GM18520 (cell line): ENCODE results near the gene PPARG.

Experiments used
- ATAC-seq: cut with Tn5 transposase; IDR thresholded peaks from one replicate; pipeline ENCODE4 v1.9.1; 2021; ENCODE audit not compliant: unreplicated experiment

Gene PPARG

DNA sequence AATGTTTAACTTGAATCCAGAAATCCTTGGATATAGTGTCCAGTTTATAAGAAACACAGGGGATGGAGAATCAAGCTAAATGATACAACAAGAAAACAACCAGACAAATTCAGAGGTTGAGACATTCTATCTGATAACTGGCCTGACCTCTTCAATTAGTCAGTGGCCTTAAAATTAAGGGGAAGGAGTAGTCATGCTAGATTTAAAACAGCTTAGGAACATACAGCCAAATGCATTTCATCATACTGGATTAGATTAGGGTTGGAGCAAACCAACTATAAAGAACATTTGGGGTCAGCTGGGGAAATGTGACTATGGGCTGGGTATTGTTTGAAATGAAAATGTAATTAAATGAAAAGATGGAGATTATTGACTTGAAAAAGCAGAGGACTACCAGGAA lies 53.3 kb downstream of the PPARG start:
- ATAC-seq = no peak

DNA sequence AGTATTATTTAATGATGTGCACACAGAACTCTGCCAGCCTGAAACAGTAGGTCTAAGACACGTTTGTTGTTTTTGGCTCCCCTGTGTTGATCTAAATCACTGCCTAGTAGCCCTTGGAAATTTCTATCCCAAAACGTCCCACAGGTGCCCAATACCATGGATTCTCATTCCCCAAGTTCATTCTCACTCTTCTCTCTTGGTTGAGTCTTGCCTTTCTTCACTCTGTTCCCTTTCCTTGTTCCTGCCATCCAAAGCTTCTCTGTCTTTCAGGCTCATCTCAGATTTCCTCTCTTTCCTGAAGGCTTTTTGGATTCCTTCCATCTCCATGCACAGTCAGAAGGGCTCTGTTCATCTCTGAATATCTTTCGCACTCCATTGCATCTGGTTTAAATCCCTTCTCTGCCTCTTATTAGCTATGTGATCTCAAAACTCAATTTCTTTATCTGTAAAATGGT lies 54.2 kb downstream of the PPARG start:
- no peak for ATAC-seq

DNA sequence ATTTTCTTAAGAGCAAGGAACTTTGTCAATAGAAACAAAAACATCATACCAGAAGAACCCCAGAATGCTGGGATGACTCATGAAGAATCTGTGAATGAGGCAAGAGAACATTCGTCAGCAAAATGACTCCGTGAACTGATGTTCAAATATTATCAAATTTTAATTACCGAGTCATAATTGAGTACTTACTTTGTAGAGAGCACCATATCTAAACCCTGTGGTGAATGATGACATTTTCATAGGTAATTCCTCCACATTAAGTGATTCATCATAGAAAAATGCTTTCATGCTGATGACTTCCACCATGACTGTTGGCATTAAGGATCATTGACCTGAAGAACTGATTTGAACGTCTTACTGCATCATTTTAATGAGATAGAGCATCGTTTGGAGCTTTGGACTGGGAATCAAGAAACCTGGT lies 56.3 kb downstream of the PPARG start:
- ATAC-seq = no peak

DNA sequence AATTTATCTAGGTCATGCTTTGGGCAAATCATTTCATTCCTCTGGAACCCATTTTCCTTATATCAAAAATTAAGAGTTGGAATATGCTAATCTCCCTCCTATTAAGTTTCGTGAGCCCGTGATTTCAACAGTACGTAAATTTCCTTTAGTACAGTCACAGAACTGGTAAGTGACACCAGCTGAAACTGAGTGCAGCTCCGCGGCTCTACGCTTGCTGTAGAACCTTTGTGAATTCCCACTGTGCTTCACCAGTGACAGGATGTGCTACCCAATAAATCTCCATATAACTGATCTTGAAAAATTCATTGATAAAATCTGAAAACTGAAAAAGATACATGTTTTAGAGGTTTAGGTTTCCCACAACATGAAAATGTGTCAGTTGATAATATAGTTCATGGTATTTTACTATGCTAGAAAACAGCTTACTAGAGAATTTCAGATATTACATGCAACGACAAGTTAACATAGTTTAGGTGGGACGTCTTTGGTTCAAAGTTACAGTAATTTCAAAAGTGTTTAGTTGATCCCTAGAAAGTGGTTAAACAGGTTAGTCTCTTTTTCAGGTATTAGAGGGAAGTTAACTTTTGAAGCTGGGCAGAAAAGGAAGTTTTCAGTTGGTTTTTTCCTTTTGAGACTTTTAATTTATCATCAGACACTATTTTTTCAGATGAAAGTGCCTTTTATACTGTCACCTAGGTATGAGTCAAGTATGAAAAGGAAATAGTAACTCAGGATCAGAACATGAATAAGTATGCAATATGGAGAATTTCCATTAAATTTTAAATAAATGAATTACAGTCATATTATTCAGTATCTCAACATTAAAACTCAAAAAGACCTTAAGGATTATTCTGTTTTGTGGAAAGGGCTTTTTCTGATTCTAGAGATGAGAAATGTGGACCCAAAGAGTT lies 57.0 kb downstream of the PPARG start:
- no peak for ATAC-seq

DNA sequence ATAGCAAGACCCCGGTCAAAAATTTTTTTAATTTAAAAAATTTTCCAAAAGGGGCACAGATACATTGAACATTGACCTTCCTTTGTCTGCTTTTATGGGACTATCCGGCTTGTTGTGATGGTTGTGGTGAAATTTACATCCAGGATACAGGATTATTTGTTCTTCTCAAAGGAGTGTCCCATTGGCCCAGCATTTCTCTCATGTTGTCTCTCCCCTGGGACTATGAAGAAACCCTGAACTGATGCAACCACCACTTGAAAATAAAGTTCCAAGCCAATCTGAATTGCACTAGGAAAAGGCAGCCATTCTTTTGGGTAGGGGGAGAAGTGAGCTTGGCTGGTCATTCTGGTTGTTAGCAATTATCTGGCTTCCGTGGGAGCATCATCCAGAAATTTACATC lies 58.4 kb downstream of the PPARG start:
- ATAC-seq = no peak

DNA sequence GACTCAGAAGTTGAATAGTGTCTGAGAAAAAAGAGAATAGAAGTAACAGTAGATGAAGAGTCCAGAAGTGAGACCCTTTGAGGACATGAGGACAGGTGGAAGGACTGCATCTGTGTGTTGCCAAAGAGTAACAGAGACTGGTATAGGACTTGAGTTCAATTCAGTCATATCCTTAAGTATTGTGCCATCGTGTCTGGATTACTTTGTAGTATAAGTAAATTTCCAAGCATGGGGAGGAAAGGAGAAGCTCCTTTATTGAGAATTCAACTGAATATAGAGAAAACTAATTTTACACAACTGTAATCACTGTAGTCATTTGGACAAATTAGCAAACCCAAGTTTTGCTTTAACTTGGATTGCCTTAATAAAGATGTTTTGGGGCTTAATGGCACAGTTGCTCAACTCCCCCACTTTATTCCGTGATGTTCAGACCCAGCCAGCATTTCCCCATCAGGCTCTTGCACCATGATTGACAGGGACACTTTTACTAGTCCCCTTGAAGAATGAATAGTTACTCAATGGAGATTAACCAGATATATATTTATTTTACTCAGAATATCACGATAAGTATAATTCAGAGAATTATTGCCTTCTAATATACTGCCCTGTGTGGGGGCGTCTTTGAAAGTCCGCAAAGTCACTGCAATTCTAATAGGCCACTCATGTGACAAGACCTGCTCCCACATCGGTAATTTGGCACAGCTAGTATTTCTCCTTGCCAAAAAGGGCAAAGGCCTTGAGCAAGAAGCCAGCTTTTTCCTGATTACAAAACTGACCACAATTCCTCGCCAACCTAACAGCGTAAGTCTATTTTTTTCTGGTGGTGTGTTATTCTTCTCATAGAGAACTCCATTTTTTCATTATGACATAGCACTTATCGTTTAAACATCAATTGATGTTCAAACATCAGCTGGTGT lies 61.3 kb downstream of the PPARG start:
- no peak for ATAC-seq

DNA sequence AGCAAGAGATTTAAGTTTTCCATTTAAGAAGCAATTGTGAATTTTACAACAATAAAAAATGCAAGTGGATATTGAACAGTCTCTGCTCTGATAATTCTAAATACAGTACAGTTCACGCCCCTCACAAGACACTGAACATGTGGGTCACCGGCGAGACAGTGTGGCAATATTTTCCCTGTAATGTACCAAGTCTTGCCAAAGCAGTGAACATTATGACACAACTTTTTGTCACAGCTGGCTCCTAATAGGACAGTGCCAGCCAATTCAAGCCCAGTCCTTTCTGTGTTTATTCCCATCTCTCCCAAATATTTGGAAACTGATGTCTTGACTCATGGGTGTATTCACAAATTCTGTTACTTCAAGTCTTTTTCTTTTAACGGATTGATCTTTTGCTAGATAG lies 62.3 kb downstream of the PPARG start:
- no peak for ATAC-seq

DNA sequence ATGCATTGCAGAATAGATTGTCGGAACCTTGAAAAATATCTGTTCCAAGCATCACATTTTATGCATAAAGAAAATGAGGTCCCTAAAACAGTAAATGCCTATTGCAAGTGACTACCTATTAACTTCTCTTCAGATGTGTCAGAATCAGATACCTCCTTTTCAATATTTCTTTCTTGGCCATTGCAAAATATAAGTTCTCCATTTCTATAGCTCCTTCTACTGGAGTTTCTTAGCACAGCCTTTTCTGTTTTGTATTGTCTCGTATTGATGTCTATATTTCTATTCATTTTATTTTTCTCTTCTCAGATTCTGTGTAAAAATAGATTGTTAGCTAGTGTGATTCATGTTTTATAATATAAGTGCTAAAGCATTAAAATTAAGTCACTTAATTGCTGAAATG lies 63.4 kb downstream of the PPARG start:
- ATAC-seq = no peak

DNA sequence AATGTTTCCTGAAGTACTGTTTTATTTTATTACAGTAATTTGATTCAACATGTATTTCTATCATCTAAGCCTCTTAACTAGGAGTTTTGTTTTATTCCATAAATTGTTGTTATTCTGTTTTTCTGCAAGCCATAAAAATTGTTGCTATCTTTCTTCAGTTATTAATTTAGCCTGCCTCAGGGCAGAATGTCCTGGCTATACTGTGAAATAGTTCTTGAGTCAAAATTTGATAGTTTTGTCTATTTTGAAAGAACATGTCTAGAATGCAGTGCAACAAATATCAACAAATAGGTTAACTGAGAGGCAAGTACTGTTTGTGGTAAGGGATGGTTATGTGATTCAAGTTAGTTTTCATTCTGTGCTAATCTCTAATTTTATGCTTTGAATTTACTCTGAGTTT lies 63.9 kb downstream of the PPARG start:
- no peak for ATAC-seq

DNA sequence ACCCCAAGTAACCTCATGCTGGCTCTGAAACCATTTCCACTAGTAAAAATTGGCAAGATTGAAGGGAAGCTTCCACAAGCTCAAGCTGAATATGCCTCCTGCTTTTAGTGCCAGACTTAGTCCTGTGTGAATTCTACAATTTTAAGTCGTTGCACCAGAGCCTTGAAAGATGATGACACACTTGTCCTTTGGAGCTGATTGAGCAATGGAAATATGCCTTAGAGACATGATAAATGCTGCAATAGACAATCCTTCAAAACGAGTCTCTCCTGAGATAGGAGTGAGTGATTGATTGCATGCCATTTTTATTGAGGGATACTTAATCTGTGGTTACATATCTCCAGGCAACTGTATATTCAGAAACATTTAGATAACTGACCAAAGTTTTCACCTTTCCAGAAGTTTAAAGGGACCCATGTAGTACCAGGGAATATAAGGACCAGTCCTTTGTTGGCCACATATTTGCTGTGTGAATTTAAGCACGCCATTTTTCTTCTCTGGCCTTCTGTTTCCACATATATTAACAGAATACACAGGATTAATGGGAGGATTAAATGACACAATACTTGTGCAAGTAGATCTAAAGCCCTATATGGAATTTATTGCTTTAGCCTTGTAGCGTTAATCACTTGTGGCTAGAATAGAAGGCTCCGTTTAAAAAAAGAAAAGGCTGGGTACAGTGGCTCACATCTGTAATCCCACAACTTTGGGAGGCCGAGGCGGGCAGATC lies 65.1 kb downstream of the PPARG start:
- no peak for ATAC-seq

DNA sequence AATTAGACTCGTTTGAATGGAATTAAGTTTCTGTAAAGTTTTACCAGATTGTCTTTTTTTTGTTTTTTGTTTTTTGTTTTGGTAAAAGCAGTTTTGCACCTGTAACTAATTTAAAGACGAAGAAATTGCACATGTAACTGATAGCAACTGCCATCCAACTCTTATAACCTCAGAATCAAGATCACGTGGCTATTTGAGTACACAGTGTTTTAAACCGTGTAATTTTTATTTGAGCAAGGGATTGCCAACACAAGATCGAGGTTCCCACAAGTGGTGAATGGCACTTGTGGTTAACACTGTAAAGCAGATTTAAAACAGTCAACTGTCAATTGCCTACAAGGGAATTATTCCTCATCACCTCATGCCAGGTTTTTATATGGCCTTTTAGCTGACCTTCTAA lies 67.3 kb downstream of the PPARG start:
- ATAC-seq = no peak

DNA sequence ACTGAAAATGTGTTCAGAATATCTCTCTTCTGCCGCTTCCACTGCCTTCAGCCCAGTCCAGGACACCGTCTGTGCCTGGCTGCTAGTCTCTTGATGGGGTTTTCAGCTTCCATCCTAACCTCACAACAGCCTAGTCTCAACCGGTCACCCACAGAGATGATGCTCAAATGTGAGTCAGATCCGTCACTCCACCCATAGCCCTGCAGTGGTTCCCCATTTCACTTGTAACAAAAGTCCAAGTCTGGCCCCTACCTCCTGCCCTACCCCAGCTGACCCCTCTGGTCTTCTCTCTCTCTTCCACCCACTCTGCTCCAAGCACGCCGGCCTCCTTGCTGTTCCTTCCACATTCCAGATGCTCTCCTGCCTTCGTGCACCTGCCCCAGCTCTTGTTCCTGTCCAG lies 68.1 kb downstream of the PPARG start:
- ATAC-seq = no peak

DNA sequence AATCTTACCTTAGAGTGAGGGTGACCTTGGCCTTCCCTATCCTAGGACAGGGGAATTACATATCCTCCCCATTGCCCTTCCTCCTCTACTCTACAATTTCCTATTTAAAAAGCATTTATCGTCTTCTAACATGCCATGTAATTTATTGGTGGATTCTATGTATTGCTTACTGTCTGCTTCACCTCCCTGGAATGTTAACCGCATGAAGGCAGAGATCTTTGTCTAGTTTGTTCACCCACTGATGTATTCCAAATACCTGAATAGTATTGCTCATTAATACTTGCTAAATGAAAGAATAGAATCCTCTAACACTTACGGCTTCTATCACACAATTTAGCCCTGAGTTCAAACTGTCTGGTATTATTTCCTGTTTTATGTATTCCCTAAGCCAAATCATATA lies 68.6 kb downstream of the PPARG start:
- no peak for ATAC-seq

DNA sequence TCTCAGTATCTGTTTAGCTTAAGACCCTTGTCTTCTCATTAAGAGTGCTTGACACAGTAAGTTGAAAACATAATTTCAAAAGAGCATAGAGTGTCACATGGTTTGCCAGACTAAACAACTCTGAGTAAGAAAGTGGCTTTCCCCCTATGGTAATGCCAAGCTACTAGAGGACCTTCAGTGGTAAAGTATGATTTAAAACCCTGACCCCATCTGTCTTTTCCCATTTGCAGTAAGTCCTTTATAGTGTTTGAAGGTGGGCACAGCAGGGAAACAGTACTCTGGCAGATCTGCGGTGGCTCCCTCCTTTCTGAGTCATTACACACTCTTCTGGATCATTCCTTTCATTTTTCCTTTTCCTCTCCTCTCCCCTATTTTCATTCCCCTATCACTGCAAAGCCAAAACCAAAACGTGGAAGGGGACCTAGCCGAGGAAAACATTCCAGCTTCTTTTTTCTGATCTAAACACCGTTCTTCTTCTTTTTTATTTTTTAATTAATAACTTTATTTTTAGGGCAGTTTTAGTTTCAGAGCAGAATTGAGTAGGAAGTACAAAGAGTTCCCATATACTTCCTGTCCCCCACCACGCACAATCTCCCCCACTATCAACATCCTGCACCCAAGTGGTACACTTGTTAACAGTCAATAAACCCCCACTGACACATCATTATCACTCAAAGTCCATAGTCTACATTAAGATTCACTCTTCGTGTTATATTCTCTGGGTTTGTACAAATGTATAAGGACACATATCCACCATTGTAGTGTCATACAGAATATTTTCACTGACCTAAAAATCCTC lies 74.7 kb downstream of the PPARG start:
- no peak for ATAC-seq

DNA sequence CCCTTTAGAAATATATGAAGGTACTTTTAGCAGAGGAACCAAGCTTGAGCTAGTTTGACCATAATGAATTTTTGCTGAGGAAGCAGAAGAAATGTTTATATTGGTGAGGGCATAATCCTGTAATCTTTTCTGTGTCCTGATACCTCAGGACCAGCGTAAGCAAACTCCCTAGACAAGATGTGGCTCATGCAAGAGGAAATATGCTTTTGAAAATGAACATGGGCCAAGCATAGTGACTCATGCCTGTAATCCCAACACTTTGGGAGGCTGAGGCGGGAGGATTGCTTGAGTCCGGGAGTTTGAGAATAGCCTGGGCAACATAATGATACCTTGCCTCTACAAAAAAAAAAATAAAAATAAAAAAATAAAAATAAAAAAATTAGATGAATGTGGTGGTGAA lies 78.5 kb downstream of the PPARG start:
- ATAC-seq = no peak

DNA sequence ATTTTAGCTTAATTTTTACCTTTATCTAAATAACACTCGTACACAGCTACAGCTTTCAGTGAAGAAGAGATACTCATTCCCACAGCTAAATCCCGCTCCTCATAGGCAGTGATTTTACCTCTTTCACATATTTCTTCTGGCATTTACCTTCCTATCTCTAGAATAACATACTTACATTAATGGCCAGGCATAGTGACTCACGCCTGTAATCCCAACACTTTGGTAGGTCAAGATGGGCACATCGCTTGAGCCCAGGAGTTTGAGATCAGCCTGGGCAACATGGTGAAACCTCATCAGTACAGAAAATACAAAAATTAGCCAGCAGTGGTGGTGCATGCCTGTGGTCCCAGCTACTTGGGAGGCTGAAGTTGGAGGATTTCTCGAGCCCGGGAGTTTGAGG lies 80.2 kb downstream of the PPARG start:
- ATAC-seq = no peak

DNA sequence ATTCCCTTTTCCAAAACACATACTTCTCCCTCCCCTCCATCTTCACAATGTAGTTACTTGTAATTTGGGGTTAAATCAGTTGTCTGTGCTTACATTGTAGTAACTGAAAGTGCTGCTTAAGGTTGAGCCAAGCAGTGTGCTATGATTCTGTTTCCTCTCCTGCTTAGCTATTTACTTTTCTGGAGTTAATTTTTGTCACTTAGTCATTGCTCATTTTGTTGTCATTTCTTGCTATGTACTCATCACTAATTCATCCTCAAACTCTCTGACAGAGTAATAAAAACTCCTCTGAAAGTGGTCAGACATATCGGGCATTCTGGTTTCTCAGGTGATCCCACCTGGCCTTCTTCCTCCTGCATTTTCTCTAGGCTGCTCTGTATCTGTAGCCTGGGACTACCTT lies 80.7 kb downstream of the PPARG start:
- no peak for ATAC-seq

DNA sequence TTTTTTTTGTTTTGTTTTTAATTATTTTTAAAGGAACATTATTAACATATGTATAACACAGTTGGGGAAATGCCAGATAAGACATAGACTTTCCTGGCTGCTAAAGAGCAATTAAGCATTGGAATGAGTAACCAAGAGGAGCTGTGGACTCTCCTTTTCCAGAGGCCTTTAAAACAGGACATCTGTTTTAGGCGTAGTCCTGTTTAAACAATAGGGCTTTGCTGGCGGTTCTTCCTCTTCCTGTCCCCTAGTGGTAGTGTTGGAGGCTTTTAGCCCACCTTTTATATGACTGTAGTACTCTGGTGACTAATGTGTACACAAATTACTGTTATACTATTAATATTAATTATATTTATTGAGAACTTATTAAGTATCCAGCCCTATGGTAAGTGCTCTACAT lies 81.9 kb downstream of the PPARG start:
- no peak for ATAC-seq

DNA sequence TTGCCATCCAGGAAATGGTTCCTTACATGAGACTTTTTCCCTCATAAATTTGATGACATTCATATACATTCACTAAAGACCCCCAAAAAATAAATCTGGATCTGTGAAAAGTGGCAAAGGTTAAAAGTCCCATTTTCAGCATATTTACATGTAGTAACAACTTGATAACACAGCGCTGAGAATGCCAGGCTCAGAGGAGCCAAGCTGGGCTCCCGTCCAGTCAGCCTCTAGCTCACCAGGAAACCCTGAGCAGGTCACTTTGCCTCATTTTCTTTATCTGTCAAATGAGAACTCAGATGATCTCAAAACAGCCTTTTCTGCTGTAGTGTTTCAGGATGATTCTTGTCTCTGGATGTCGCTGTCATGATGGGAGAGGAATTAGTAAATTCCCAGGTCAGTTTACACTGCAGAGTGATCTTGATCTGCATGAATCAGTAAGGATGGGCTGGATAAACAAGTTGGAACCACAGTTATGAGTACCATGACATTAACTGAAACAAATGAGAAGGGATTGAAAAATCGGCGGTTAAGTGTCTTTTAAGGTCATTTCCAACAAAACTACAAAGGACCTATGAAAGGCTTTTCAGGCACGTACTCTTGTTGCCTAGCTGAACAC lies 82.8 kb downstream of the PPARG start:
- no peak for ATAC-seq

DNA sequence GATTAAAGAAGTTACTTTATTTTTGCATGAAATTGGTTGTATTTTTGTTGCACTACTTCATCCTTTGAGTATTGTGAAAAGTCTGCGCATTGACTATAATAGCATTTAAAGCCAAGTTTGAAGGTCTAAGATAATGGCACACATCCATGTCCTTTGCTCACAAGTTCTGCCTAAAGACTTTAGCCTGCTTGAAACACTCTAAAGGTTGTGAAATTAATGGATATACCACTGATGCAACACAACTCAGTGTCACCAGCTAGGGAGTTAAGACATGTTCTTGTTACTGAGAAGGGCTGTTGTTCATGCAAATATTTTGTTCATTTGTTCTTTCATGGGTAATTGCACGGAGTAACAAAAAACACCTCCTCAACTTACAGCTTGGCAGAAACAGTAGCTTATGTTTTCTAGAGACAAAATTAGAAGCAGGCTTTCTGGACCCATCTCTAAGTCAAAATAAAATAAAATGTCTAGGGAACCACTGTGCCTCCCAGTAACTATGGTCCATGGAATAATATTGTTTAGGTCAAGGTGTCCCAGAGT lies 83.9 kb downstream of the PPARG start:
- no peak for ATAC-seq
